Kidney tubule cell (primary cell): ENCODE data around the gene CLEC19A.

Experiments
- DNase-seq: peaks from one replicate; pipeline ENCODE4 v3.0.0-alpha.2; 2018; ENCODE audit warnings: low spot score

Gene CLEC19A

GRCh38 chr16:19285431-19285830, at the start of gene CLEC19A:
Gene CLEC19A, plus strand, starts transcription at chr16:19285731. Its CDS starts 121 bp downstream, at chr16:19285852.
- DNase-seq = no peak

GRCh38 chr16:19235886-19236285, 49.6 kb upstream of the CLEC19A start:
- peak; percentile 57 for DNase-seq

GRCh38 chr16:19236561-19237209, 48.8 kb upstream of the CLEC19A start:
- DNase-seq = peak; percentile 84

- DNase-seq = no peak
Observed at GRCh38 chr16:19238406-19238805, 47.1 kb upstream of the CLEC19A start.

GRCh38 chr16:19239511-19240155, 45.9 kb upstream of the CLEC19A start:
- DNase-seq = no peak

- no peak for DNase-seq
Observed at GRCh38 chr16:19240494-19240893, 45.0 kb upstream of the CLEC19A start.

GRCh38 chr16:19241512-19241911, 44.0 kb upstream of the CLEC19A start:
- no peak for DNase-seq

GRCh38 chr16:19242186-19242585, 43.3 kb upstream of the CLEC19A start:
- no peak for DNase-seq

- DNase-seq = no peak
Observed at GRCh38 chr16:19242987-19243575, 42.5 kb upstream of the CLEC19A start.

GRCh38 chr16:19245326-19245925, 40.1 kb upstream of the CLEC19A start:
- no peak for DNase-seq

GRCh38 chr16:19252904-19253303, 32.6 kb upstream of the CLEC19A start:
- no peak for DNase-seq

GRCh38 chr16:19254611-19255010, 30.9 kb upstream of the CLEC19A start:
- no peak for DNase-seq

- no peak for DNase-seq
Observed at GRCh38 chr16:19264123-19264673, 21.3 kb upstream of the CLEC19A start.

GRCh38 chr16:19265380-19265930, 20.1 kb upstream of the CLEC19A start:
- DNase-seq = no peak

- no peak for DNase-seq
Observed at GRCh38 chr16:19266774-19267173, 18.8 kb upstream of the CLEC19A start.

GRCh38 chr16:19269098-19269497, 16.4 kb upstream of the CLEC19A start:
- DNase-seq = no peak

GRCh38 chr16:19274165-19274797, 11.2 kb upstream of the CLEC19A start:
- DNase-seq = no peak

GRCh38 chr16:19278403-19278802, 7.1 kb upstream of the CLEC19A start:
- DNase-seq = no peak

- DNase-seq = no peak
Observed at GRCh38 chr16:19281246-19281645, 4.3 kb upstream of the CLEC19A start.

GRCh38 chr16:19282101-19282500, 3.4 kb upstream of the CLEC19A start:
- no peak for DNase-seq

- peak; percentile 49 for DNase-seq
Observed at GRCh38 chr16:19283637-19284036, 1.9 kb upstream of the CLEC19A start.

- peak; percentile 83 for DNase-seq
Observed at GRCh38 chr16:19284207-19284606, 1.3 kb upstream of the CLEC19A start.
